Stomach (tissue), 4 donors: ENCODE results near the gene RNF121.

Source experiments
- CTCF ChIP-seq, 7 experiments: fragments of 450-650 bp in 4 of 7; fragments of 200-600 bp in 3 of 7; sonication (generic) in 3 of 7; IDR thresholded peaks; one replicate each; pipeline ENCODE4 v1.5.1; 2016 to 2019; ENCODE audit warnings: antibody characterized with exemption in 7 of 7, control low read depth in 2 of 7, mild to moderate bottlenecking in 1 of 7
- EP300 ChIP-seq: sonication (generic); formaldehyde crosslinking; IDR thresholded peaks from one replicate; pipeline ENCODE4 v1.6.1; 2017; ENCODE audit warnings: antibody characterized with exemption
- POLR2A ChIP-seq, 4 donors: fragments of 450-650 bp; IDR thresholded peaks; one replicate each; pipeline ENCODE4 v1.6.1; 2016; ENCODE audit warnings: antibody characterized with exemption in 4 of 4, control low read depth in 2 of 4, mild to moderate bottlenecking in 1 of 4, moderate library complexity in 1 of 4
- POLR2AphosphoS5 ChIP-seq, 3 donors: sonication (generic); formaldehyde crosslinking; IDR thresholded peaks; one replicate each; pipeline ENCODE4 v1.6.1; 2016; ENCODE audit warnings: antibody characterized with exemption in 3 of 3

- no peak for TF ChIP-seq CTCF (IDR thresholded peaks at IDR 0.05)
- no peak for TF ChIP-seq POLR2A (IDR thresholded peaks at IDR 0.05)
- no peak for TF ChIP-seq EP300
- TF ChIP-seq POLR2AphosphoS5 (IDR thresholded peaks at IDR 0.05), result peak in 1 of 3 donors; percentile 54
These were observed 70.5 kb downstream of the RNF121 start for GRCh38 chr11:71999362-71999761.
